ENCODE measurements around the gene TAF5L.

The TAF5L gene

GRCh38 chr1:229625915-229626831 lies at the start of gene TAF5L, which contains the start of gene URB2:
Gene TAF5L (minus strand): TSS chr1:229626122. CDS start chr1:229614482, 11,640 bp downstream.
Gene URB2 (plus strand): TSS chr1:229626247. CDS start chr1:229627634, 1,387 bp downstream.
- Mint-ChIP-seq H3K27ac (peak within 1 kb of the TSS; percentile 98), H3K4me3 (peak within 1 kb of the TSS; percentile 96), H3K4me1 (peaks cover 72% of the 10 kb centered on the region), H3K9me3 (no peaks in the 10 kb centered on the region), H3K36me3 (peaks cover 12% of the 10 kb centered on the region), H3K27me3 (no peaks in the 10 kb centered on the region)

- Mint-ChIP-seq H3K9me3 (no peaks in the 10 kb centered on the region), H3K4me3 (no peak overlapping the region), H3K4me1 (peaks cover 10% of the 10 kb centered on the region), H3K27ac (no peak overlapping the region), H3K27me3 (no peaks in the 10 kb centered on the region), H3K36me3 (no peaks in the 10 kb centered on the region)
These were observed 49.5 kb upstream of the TAF5L start for GRCh38 chr1:229675396-229675795.

GRCh38 chr1:229674042-229674441 lies 48.1 kb upstream of the TAF5L start:
- Mint-ChIP-seq H3K36me3 (peaks cover 2% of the 10 kb centered on the region), H3K27me3 (no peaks in the 10 kb centered on the region), H3K4me1 (peaks cover 10% of the 10 kb centered on the region), H3K4me3 (no peak overlapping the region), H3K9me3 (no peaks in the 10 kb centered on the region), H3K27ac (no peak overlapping the region)

- Mint-ChIP-seq H3K36me3 (peaks cover 8% of the 10 kb centered on the region), H3K9me3 (no peaks in the 10 kb centered on the region), H3K4me3 (no peak overlapping the region), H3K27me3 (no peaks in the 10 kb centered on the region), H3K27ac (no peak overlapping the region), H3K4me1 (peaks cover 10% of the 10 kb centered on the region)
These were observed 46.3 kb upstream of the TAF5L start for GRCh38 chr1:229672246-229672645.

- H3K4me3 Mint-ChIP-seq: no peak overlapping the region
- no peaks in the 10 kb centered on the region for H3K9me3 Mint-ChIP-seq
- peaks cover 10% of the 10 kb centered on the region for H3K4me1 Mint-ChIP-seq
These were observed 45.4 kb upstream of the TAF5L start for GRCh38 chr1:229671310-229671709.

GRCh38 chr1:229669333-229669732 lies 43.4 kb upstream of the TAF5L start:
- Mint-ChIP-seq H3K9me3 (no peaks in the 10 kb centered on the region), H3K27me3 (no peaks in the 10 kb centered on the region), H3K36me3 (peaks cover 10% of the 10 kb centered on the region), H3K27ac (no peak overlapping the region), H3K4me1 (peaks cover 8% of the 10 kb centered on the region), H3K4me3 (no peak overlapping the region)

More at GRCh38 chr1:229671310-229671709, 45.4 kb upstream of the TAF5L start:
- H3K36me3 Mint-ChIP-seq: peaks cover 10% of the 10 kb centered on the region
- no peak overlapping the region for H3K27ac Mint-ChIP-seq
- no peaks in the 10 kb centered on the region for H3K27me3 Mint-ChIP-seq

GRCh38 chr1:229666585-229666984 lies 40.7 kb upstream of the TAF5L start:
- no peak overlapping the region for H3K27ac Mint-ChIP-seq
- H3K9me3 Mint-ChIP-seq: no peaks in the 10 kb centered on the region
- H3K27me3 Mint-ChIP-seq: no peaks in the 10 kb centered on the region
- peaks cover 5% of the 10 kb centered on the region for H3K4me1 Mint-ChIP-seq
- no peak overlapping the region for H3K4me3 Mint-ChIP-seq
- peaks cover 10% of the 10 kb centered on the region for H3K36me3 Mint-ChIP-seq

GRCh38 chr1:229665912-229666558 lies 40.1 kb upstream of the TAF5L start:
- Mint-ChIP-seq H3K27me3 (no peaks in the 10 kb centered on the region), H3K9me3 (no peaks in the 10 kb centered on the region), H3K4me3 (no peak overlapping the region), H3K27ac (no peak overlapping the region), H3K36me3 (peaks cover 14% of the 10 kb centered on the region), H3K4me1 (peaks cover 7% of the 10 kb centered on the region)

GRCh38 chr1:229664133-229664689 lies 38.3 kb upstream of the TAF5L start:
- Mint-ChIP-seq H3K36me3 (peaks cover 15% of the 10 kb centered on the region), H3K4me1 (peaks cover 8% of the 10 kb centered on the region), H3K4me3 (no peak overlapping the region), H3K27ac (no peak overlapping the region), H3K9me3 (no peaks in the 10 kb centered on the region), H3K27me3 (no peaks in the 10 kb centered on the region)

GRCh38 chr1:229661897-229662296 lies 36.0 kb upstream of the TAF5L start:
- no peak overlapping the region for H3K4me3 Mint-ChIP-seq
- no peak overlapping the region for H3K27ac Mint-ChIP-seq
- H3K9me3 Mint-ChIP-seq: no peaks in the 10 kb centered on the region
- H3K4me1 Mint-ChIP-seq: peaks cover 8% of the 10 kb centered on the region
- peaks cover 10% of the 10 kb centered on the region for H3K36me3 Mint-ChIP-seq
- no peaks in the 10 kb centered on the region for H3K27me3 Mint-ChIP-seq

- no peaks in the 10 kb centered on the region for H3K9me3 Mint-ChIP-seq
- H3K4me1 Mint-ChIP-seq: peaks cover 8% of the 10 kb centered on the region
- no peak overlapping the region for H3K27ac Mint-ChIP-seq
- peaks cover 9% of the 10 kb centered on the region for H3K36me3 Mint-ChIP-seq
- H3K4me3 Mint-ChIP-seq: no peak overlapping the region
- no peaks in the 10 kb centered on the region for H3K27me3 Mint-ChIP-seq
These were observed 35.3 kb upstream of the TAF5L start for GRCh38 chr1:229661022-229661877.

- no peaks in the 10 kb centered on the region for H3K27me3 Mint-ChIP-seq
- H3K27ac Mint-ChIP-seq: peak overlapping the region; percentile 73
- peaks cover 12% of the 10 kb centered on the region for H3K36me3 Mint-ChIP-seq
- no peaks in the 10 kb centered on the region for H3K9me3 Mint-ChIP-seq
- H3K4me3 Mint-ChIP-seq: no peak overlapping the region
- peaks cover 8% of the 10 kb centered on the region for H3K4me1 Mint-ChIP-seq
These were observed 32.3 kb upstream of the TAF5L start for GRCh38 chr1:229657993-229658755.

GRCh38 chr1:229655781-229656180 lies 29.9 kb upstream of the TAF5L start:
- Mint-ChIP-seq H3K4me1 (no peaks in the 10 kb centered on the region), H3K27ac (no peak overlapping the region), H3K9me3 (no peaks in the 10 kb centered on the region), H3K4me3 (no peak overlapping the region), H3K36me3 (peaks cover 7% of the 10 kb centered on the region), H3K27me3 (no peaks in the 10 kb centered on the region)

GRCh38 chr1:229653420-229653819 lies 27.5 kb upstream of the TAF5L start:
- Mint-ChIP-seq H3K36me3 (peaks cover 4% of the 10 kb centered on the region), H3K27ac (no peak overlapping the region), H3K4me1 (no peaks in the 10 kb centered on the region), H3K4me3 (no peak overlapping the region), H3K9me3 (no peaks in the 10 kb centered on the region), H3K27me3 (no peaks in the 10 kb centered on the region)
